ENCODE data around the gene MOB1A.
A peak's percentile ranks its signal among the peaks of the same experiment; 100 is the strongest.
"Not testable (repeated sequence)": the region's sequence is repeated elsewhere in the genome, so short reads cannot be mapped to it uniquely, and the experiment has no call there.

MOB1A gene

GRCh38 chr2:74178211-74179062 is at the start of gene MOB1A:
Gene MOB1A, minus strand, starts transcription at chr2:74178879. Its CDS starts 205 bp downstream, at chr2:74178674.
- DNase-seq (ENCODE audit: low read depth in 3 of 3, low spot score in 1 of 3) = peak; percentile 90 to 94 (median 91)

DNA sequence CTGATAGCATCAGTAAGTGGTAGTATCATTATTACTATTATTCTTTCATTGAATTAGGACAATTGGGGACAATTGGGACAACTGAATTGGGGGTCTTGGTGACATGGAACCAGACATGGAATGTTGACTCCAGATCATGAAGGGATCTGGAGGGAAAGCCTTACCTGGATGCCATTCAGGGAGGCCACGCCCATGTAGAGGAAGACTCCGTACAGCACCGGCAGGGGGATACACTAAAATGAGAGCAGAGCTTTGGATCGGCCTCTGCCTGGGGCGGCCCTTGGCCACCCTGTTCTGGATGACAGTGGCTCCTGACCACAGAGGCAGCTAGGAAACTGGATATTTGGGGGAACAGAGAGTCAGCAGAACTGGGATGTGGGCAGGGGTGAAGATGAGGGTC is 49.0 kb upstream of the MOB1A start:
- DNase-seq (ENCODE audit: low read depth in 3 of 3, low spot score in 1 of 3) = no peak

GRCh38 chr2:74226648-74227213 is 48.1 kb upstream of the MOB1A start:
- no peak for DNase-seq (ENCODE audit: low read depth in 3 of 3, low spot score in 1 of 3)

GRCh38 chr2:74225698-74226459 is 47.2 kb upstream of the MOB1A start:
- DNase-seq (ENCODE audit: low read depth in 3 of 3, low spot score in 1 of 3) = no peak

DNA sequence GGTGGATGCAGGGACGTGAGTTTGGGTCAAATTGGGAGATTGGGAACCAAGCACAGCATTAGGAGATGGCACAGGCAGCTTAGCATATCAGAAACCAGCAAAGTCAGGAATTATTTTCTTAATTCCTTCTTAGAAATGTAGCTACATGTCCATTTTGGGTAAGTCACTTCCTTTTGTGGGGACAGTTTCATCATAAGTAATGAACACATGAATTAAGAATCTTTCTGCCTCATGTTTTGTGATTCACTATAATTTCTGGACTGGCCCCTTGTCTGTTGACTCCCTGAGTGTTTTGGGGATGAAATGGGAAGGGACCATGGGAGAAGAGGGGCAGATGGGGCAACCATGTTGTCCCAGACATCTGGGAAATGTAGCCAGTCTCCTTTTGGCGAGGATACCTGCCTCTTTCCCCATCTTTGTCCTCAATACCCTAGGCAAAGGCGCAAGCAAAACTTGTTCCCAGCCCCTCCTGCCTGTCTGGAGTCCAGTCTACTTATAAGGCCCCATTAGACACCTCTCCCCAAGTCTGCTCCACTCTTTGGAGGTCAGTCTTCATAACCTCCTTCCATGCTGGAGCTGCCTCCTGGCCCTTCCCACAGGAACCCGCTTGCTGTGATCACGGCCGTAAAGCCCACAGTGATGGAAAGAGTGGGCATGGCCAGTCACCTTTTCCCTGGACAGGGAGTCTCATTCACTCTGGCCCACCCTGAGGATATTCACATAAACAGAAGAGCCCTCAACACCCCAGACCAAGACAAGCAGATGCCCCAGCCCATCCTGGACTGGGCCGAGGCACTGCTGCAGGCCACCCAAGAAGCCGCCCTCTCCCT is 45.5 kb upstream of the MOB1A start:
- DNase-seq (ENCODE audit: low read depth in 3 of 3, low spot score in 1 of 3) = no peak

DNA sequence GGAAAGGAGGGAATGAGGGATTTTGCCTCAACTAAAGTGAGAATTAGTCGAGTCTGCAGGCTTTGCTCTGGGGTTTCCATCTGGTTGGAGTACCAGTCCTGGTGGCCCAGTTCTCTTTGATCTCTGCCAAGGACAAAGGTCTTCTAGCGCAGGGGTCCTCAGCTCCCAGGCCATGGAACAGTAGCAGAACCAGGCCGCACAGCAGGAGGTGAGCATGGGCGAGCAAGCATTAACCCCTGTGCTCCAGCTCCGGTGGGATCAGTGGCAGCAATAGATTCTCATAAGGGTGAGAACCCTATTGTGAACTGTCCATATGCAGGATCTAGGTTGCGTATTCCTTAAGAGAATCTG is 43.6 kb upstream of the MOB1A start:
- no peak for DNase-seq (ENCODE audit: low read depth in 3 of 3, low spot score in 1 of 3)

GRCh38 chr2:74221604-74222299 is 43.1 kb upstream of the MOB1A start:
- no peak for DNase-seq (ENCODE audit: low read depth in 3 of 3, low spot score in 1 of 3)

GRCh38 chr2:74221091-74221490 is 42.4 kb upstream of the MOB1A start:
- DNase-seq (ENCODE audit: low read depth in 3 of 3, low spot score in 1 of 3) = no peak

- no peak for DNase-seq (ENCODE audit: low read depth in 3 of 3, low spot score in 1 of 3)
Observed at GRCh38 chr2:74219846-74220486, 41.3 kb upstream of the MOB1A start.

- DNase-seq (ENCODE audit: low read depth in 3 of 3, low spot score in 1 of 3) = no peak
Observed at GRCh38 chr2:74216642-74217041, 38.0 kb upstream of the MOB1A start.

- DNase-seq (ENCODE audit: low read depth in 3 of 3, low spot score in 1 of 3) = not testable (repeated sequence)
Observed at GRCh38 chr2:74215771-74216170, 37.1 kb upstream of the MOB1A start.

DNA sequence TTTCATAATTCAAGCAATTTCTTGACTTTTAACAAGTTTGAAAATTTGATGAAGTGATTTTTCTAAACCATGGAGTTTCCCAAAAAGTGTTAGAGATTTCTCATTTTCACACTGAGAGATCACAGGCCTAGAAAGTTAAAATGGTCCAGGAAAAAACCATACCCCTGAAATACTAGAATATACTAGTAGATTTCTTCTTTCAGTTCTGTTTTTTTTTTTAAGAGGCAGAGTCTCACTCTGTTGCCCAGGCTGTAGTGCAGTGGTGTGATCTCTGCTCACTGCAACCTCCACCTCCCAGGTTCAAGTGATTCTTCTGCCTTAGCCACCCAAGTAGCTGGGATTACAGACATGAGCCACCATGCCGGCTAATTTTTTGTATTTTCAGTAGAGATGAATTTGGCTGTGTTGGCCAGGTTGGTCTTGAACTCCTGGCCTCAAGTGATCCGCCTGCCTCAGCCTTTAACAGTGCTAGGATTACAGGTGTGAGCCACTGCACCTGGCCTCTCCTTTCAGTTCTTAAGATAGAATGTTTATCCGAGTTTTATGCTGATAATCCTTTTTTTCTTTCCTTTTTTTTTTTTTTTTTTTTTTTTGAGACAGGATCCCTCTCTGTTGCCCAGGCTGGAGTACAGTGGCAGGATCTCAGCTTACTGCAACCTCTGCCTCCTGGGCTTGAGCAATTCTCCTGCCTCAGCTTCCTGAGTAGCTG is 34.2 kb upstream of the MOB1A start:
- DNase-seq (ENCODE audit: low read depth in 3 of 3, low spot score in 1 of 3) = no peak

- no peak for DNase-seq (ENCODE audit: low read depth in 3 of 3, low spot score in 1 of 3)
Observed at GRCh38 chr2:74206180-74206688, 27.6 kb upstream of the MOB1A start.

GRCh38 chr2:74205596-74205995 is 26.9 kb upstream of the MOB1A start:
- DNase-seq (ENCODE audit: low read depth in 3 of 3, low spot score in 1 of 3) = no peak

DNA sequence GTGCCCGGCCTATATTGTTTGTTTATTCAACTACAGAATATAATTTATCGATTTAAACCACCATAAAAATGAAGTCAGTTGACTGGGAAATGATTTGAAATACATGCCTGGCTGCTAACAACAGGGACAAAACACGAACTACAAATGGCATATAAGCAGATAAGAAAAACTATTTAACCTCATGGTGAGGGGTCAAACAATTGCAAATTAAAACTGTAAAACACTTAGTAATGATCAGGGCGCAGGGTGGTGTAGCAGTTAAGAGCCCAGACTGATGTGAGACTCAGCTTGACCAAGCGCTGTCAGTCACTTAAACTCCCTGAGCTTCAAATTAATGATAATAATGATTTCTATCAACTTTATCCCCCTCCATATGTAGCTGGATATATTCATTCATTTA is 26.4 kb upstream of the MOB1A start:
- no peak for DNase-seq (ENCODE audit: low read depth in 3 of 3, low spot score in 1 of 3)

DNA sequence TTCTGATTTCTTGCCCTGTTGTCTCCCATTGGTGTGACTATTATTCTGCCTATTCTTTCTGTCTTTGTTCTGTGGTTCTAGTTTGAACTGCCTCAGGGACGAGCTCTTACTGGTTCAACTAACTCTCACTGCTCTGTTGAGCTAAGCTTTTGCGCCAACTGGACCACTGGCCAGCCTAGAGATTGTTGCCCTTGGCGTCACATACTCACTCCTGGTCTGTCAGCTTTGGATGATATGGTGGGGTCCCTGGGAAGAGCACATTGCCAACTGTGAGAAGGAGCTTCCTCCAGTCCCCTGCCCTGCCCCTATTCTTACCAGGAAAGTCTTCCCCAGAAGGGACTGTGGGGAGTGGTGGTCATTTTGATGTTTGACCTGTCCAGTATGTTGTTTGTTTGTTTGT is 25.8 kb upstream of the MOB1A start:
- no peak for DNase-seq (ENCODE audit: low read depth in 3 of 3, low spot score in 1 of 3)

DNA sequence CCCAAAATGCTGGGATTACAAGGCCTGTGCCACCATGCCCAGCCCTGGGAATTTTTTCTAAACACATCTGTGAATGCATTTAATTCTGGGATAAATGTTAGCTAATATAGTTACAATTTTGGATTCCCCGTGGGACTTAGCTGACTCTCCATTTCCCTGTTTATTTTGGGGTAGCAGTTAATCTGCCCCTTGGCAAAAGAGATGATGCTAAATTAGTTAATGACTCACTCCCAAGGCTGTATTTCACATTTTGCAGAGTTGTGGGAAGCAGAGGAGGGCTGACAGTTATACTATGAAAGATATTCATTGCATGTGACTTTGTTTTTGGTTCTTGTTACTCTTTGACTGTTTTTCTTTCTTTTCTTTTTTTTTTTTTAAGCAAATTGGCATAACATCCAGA is 22.9 kb upstream of the MOB1A start:
- DNase-seq (ENCODE audit: low read depth in 3 of 3, low spot score in 1 of 3) = no peak

- no peak for DNase-seq (ENCODE audit: low read depth in 3 of 3, low spot score in 1 of 3)
Observed at GRCh38 chr2:74201196-74201595, 22.5 kb upstream of the MOB1A start.

DNA sequence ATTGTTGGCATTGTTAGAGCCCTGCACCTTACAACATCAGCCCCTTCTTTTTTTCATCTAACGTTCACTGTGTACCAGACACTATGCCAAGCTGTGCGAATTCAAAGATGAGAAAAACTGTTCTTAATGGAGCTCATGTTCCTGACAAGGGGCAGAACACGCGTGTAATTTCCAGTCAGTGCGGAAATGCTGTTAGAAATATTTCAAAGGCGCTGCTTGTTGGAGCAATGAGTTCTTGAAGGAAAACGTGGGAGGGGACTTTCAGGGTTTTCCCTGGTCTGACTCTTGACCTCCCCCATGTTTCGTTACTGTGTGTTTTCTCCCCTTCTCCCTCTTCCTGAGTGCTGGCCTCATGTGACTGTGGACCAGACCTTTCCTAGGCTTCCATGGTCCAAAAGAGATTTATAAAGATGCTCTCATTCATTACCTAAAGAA is 21.2 kb upstream of the MOB1A start:
- DNase-seq (ENCODE audit: low read depth in 3 of 3, low spot score in 1 of 3) = no peak
